Activated T-helper 17 cell treated with anti-CD3 and anti-CD28 coated beads, Interleukin-2, amount 50 U/mL, for 72 hours (primary cell): Measurements from ENCODE around the gene OTULIN. TPM values are rescaled to one million over a fixed set of nuclear protein-coding genes. Genes with fewer than 3 reads are reported as not detected.

Experiments
- ATAC-seq: fragments of 150-1000 bp; cut with Tn5 transposase; replicated peaks from 2 replicates; pipeline ENCODE4 v1.10.0; 2021; ENCODE audit warnings: mild to moderate bottlenecking, moderate library complexity
- H3K27ac Mint-ChIP-seq: one replicate; pipeline ENCODE4 v1.8.0; 2022; ENCODE audit warnings: mixed read lengths
- H3K27me3 Mint-ChIP-seq: one replicate; pipeline ENCODE4 v1.8.0; 2022; ENCODE audit warnings: mixed read lengths
- H3K36me3 Mint-ChIP-seq: one replicate; pipeline ENCODE4 v1.8.0; 2022; ENCODE audit warnings: low read depth, mild to moderate bottlenecking, mixed read lengths
- H3K4me1 Mint-ChIP-seq: one replicate; pipeline ENCODE4 v1.8.0; 2022; ENCODE audit warnings: mixed read lengths
- H3K4me3 Mint-ChIP-seq: one replicate; pipeline ENCODE4 v1.8.0; 2022; ENCODE audit warnings: mild to moderate bottlenecking, mixed read lengths
- H3K9me3 Mint-ChIP-seq: one replicate; pipeline ENCODE4 v1.8.0; 2022; ENCODE audit warnings: mixed read lengths
- total RNA-seq, 2 donors: library from RNA; stranded (reverse); gene quantifications; one replicate each; pipeline ENCODE4 v1.2.3, GENCODE V29; 2022

OTULIN gene
- total RNA-seq, 2 donors from 2014 or later, result 67.2 to 73.9 TPM

GRCh38 chr5:14743601-14744295 lies 79.2 kb downstream of the OTULIN start:
- ATAC-seq, result no peak
- no peaks in the 10 kb centered on the region for H3K4me1 Mint-ChIP-seq
- no peaks in the 10 kb centered on the region for H3K9me3 Mint-ChIP-seq
- H3K4me3 Mint-ChIP-seq, result no peak overlapping the region
- peaks cover 65% of the 10 kb centered on the region for H3K36me3 Mint-ChIP-seq
- H3K27ac Mint-ChIP-seq, result no peak overlapping the region
- H3K27me3 Mint-ChIP-seq, result no peaks in the 10 kb centered on the region

GRCh38 chr5:14744296-14745187 lies 80.0 kb downstream of the OTULIN start:
- Mint-ChIP-seq H3K4me1 (no peaks in the 10 kb centered on the region), H3K27ac (no peak overlapping the region), H3K36me3 (peaks cover 66% of the 10 kb centered on the region), H3K4me3 (no peak overlapping the region), H3K9me3 (no peaks in the 10 kb centered on the region), H3K27me3 (no peaks in the 10 kb centered on the region)
- no peak for ATAC-seq

GRCh38 chr5:14745188-14745563 lies 80.7 kb downstream of the OTULIN start:
- Mint-ChIP-seq H3K4me3 (no peak overlapping the region), H3K36me3 (peaks cover 66% of the 10 kb centered on the region), H3K27ac (no peak overlapping the region), H3K9me3 (no peaks in the 10 kb centered on the region), H3K4me1 (no peaks in the 10 kb centered on the region), H3K27me3 (no peaks in the 10 kb centered on the region)
- ATAC-seq, result no peak

- H3K27me3 Mint-ChIP-seq, result no peaks in the 10 kb centered on the region
- H3K9me3 Mint-ChIP-seq, result no peaks in the 10 kb centered on the region
- H3K4me1 Mint-ChIP-seq, result no peaks in the 10 kb centered on the region
- H3K4me3 Mint-ChIP-seq, result no peak overlapping the region
- peaks cover 68% of the 10 kb centered on the region for H3K36me3 Mint-ChIP-seq
- no peak for ATAC-seq
- no peak overlapping the region for H3K27ac Mint-ChIP-seq
These were observed 81.2 kb downstream of the OTULIN start for GRCh38 chr5:14745753-14746152.

GRCh38 chr5:14748180-14748900 lies 83.8 kb downstream of the OTULIN start:
- ATAC-seq, result no peak
- Mint-ChIP-seq H3K36me3 (peaks cover 65% of the 10 kb centered on the region), H3K27me3 (no peaks in the 10 kb centered on the region), H3K9me3 (no peaks in the 10 kb centered on the region), H3K4me3 (no peak overlapping the region), H3K4me1 (no peaks in the 10 kb centered on the region), H3K27ac (no peak overlapping the region)

Other genes starting within 250 kb of the OTULIN start
- gene OTULINL, start 82.9 kb upstream of the OTULIN start, total RNA-seq, result 10 to 100 TPM; 15.8 to 19.0 TPM
- gene ANKH, start 207.1 kb downstream of the OTULIN start, total RNA-seq, result 100 to 1,000 TPM; 101 to 193 TPM